Fibroblast of lung (primary cell): ENCODE data around the gene ENTPD3.

Experiments used
- CTCF ChIP-seq, 2 donors: IDR thresholded peaks in 1 of 2; conservative IDR thresholded peaks in 1 of 2; 1 replicate in 1 of 2; 2 replicates in 1 of 2; pipeline ENCODE4 v1.5.1; 2011 to 2012; ENCODE audit warnings: low read length in 2 of 2, control low read depth in 1 of 2, inconsistent platforms in 1 of 2, low read depth in 1 of 2, mild to moderate bottlenecking in 1 of 2
- EZH2 ChIP-seq: IDR thresholded peaks from 2 replicates; pipeline ENCODE4 v1.5.1; 2012; ENCODE audit warnings: low read length, control low read depth, mild to moderate bottlenecking; ENCODE audit errors: missing control alignments

- TF ChIP-seq CTCF (conservative IDR thresholded peaks at IDR 0.05 in 1 of 2, IDR thresholded peaks at IDR 0.05 in 1 of 2; ENCODE audit: low read depth in 1 of 2, low read length in 2 of 2) (no peak), EZH2 (no peak)
Measured at GRCh38 chr3:40341671-40342070, 45.3 kb upstream of the ENTPD3 start.
